Measurements from ENCODE around the gene ACTL9.

The ACTL9 gene

GRCh38 chr19:8686549-8686948 is 12.0 kb downstream of the ACTL9 start:
- no peak for DNase-seq (ENCODE audit: low read depth in 4 of 4, low spot score in 1 of 4)

GRCh38 chr19:8684001-8684902 is 14.3 kb downstream of the ACTL9 start:
- no peak for DNase-seq (ENCODE audit: low read depth in 4 of 4, low spot score in 1 of 4)

GRCh38 chr19:8682931-8683330 is 15.7 kb downstream of the ACTL9 start:
- DNase-seq (ENCODE audit: low read depth in 4 of 4, low spot score in 1 of 4) = no peak

GRCh38 chr19:8682472-8682871 is 16.1 kb downstream of the ACTL9 start:
- no peak for DNase-seq (ENCODE audit: low read depth in 4 of 4, low spot score in 1 of 4)

- DNase-seq (ENCODE audit: low read depth in 4 of 4, low spot score in 1 of 4) = no peak
These were observed 17.1 kb downstream of the ACTL9 start for GRCh38 chr19:8681345-8682029.

- DNase-seq (ENCODE audit: low read depth in 4 of 4, low spot score in 1 of 4) = no peak
These were observed 17.8 kb downstream of the ACTL9 start for GRCh38 chr19:8680676-8681344.

- no peak for DNase-seq (ENCODE audit: low read depth in 4 of 4, low spot score in 1 of 4)
These were observed 20.3 kb downstream of the ACTL9 start for GRCh38 chr19:8678244-8678807.

GRCh38 chr19:8675066-8675465 is 23.5 kb downstream of the ACTL9 start:
- no peak for DNase-seq (ENCODE audit: low read depth in 4 of 4, low spot score in 1 of 4)

- DNase-seq (ENCODE audit: low read depth in 4 of 4, low spot score in 1 of 4) = no peak
These were observed 25.2 kb downstream of the ACTL9 start for GRCh38 chr19:8673276-8673891.

GRCh38 chr19:8666814-8667405 is 31.7 kb downstream of the ACTL9 start:
- no peak for DNase-seq (ENCODE audit: low read depth in 4 of 4, low spot score in 1 of 4)

- DNase-seq (ENCODE audit: low read depth in 4 of 4, low spot score in 1 of 4) = no peak
These were observed 33.0 kb downstream of the ACTL9 start for GRCh38 chr19:8665468-8666213.

- no peak for DNase-seq (ENCODE audit: low read depth in 4 of 4, low spot score in 1 of 4)
These were observed 33.9 kb downstream of the ACTL9 start for GRCh38 chr19:8664671-8665057.

- peak in 2 of 4 experiments; percentile 21 to 25 for DNase-seq (ENCODE audit: low read depth in 4 of 4, low spot score in 1 of 4)
These were observed 34.5 kb downstream of the ACTL9 start for GRCh38 chr19:8663920-8664670.

GRCh38 chr19:8662263-8662662 is 36.3 kb downstream of the ACTL9 start:
- DNase-seq (ENCODE audit: low read depth in 4 of 4, low spot score in 1 of 4) = no peak

GRCh38 chr19:8659905-8660304 is 38.7 kb downstream of the ACTL9 start:
- DNase-seq (ENCODE audit: low read depth in 4 of 4, low spot score in 1 of 4) = no peak

- DNase-seq (ENCODE audit: low read depth in 4 of 4, low spot score in 1 of 4) = no peak
These were observed 40.7 kb downstream of the ACTL9 start for GRCh38 chr19:8657869-8658268.

GRCh38 chr19:8655340-8655709 is 43.3 kb downstream of the ACTL9 start:
- peak in 2 of 4 experiments; percentile 13 to 21 for DNase-seq (ENCODE audit: low read depth in 4 of 4, low spot score in 1 of 4)

- DNase-seq (ENCODE audit: low read depth in 4 of 4, low spot score in 1 of 4) = peak; percentile 36 to 57 (median 46)
These were observed 43.8 kb downstream of the ACTL9 start for GRCh38 chr19:8654591-8655339.

GRCh38 chr19:8648240-8648639 is 50.4 kb downstream of the ACTL9 start:
- DNase-seq (ENCODE audit: low read depth in 4 of 4, low spot score in 1 of 4) = no peak
